ENCODE data around the gene MAP7D3. TPM values are rescaled to one million over a fixed set of nuclear protein-coding genes. Genes with fewer than 3 reads are reported as not detected.
"Not testable (repeated sequence)": the region's sequence is repeated elsewhere in the genome, so short reads cannot be mapped to it uniquely, and the experiment has no call there.

MAP7D3 gene
- total and polyA plus RNA-seq, 2 of the 8 experiments (the other 6 are each of a cell fraction or from before 2014, with no cell fraction given), result 4.8 to 19.6 TPM

GRCh38 chrX:136237849-136238248 is 13.4 kb downstream of the MAP7D3 start:
- H3K4me2 ChIP-seq (ENCODE audit: insufficient read depth in 1 of 2, low read depth in 2 of 2, low read length in 2 of 2); H3K79me2 ChIP-seq (ENCODE audit: control insufficient read depth in 1 of 2, insufficient read depth in 2 of 2, low read length in 2 of 2); H3K9ac ChIP-seq (replicated peaks in 1 of 4; ENCODE audit: extremely low read depth in 1 of 4, low read depth in 3 of 4, low read length in 3 of 4); H2BK12ac ChIP-seq (ENCODE audit: low read depth, low read length); H4K20me1 ChIP-seq (replicated peaks in 1 of 2; ENCODE audit: control insufficient read depth in 1 of 2, insufficient read depth in 2 of 2, low read length in 2 of 2); FAIRE-seq; H3K79me1 ChIP-seq (ENCODE audit: low read depth, low read length); H3K23me2 ChIP-seq (ENCODE audit: low read depth, low read length); DNase-seq (ENCODE audit: low read depth in 1 of 2, low spot score in 2 of 2); H2BK120ac ChIP-seq (replicated peaks; ENCODE audit: low read depth, low read length); H2BK20ac ChIP-seq (ENCODE audit: low read length); H2AFZ ChIP-seq (ENCODE audit: low read length); H3K4me3 ChIP-seq (ENCODE audit: extremely low read depth in 1 of 4, insufficient read depth in 2 of 4, low read depth in 3 of 4, low read length in 4 of 4); H3K9me3 ChIP-seq (ENCODE audit: insufficient read depth in 2 of 2, low read depth in 1 of 2, low read length in 1 of 2); H2AK5ac ChIP-seq (ENCODE audit: low read depth, low read length); H2BK5ac ChIP-seq (ENCODE audit: low read depth, low read length); H4K8ac ChIP-seq (ENCODE audit: extremely low read depth, insufficient read depth, low read length); H3K23ac ChIP-seq (ENCODE audit: insufficient read length); H4K5ac ChIP-seq (ENCODE audit: insufficient read length, low read depth, low read length); POLR2A ChIA-PET (ENCODE audit: partially characterized antibody); H4K91ac ChIP-seq (replicated peaks; ENCODE audit: insufficient read length, low read length); H3K18ac ChIP-seq (ENCODE audit: extremely low read depth, low read length); CTCF ChIA-PET (ENCODE audit: partially characterized antibody); H3K4me1 ChIP-seq (replicated peaks in 1 of 4; ENCODE audit: control insufficient read depth in 3 of 4, insufficient read depth in 4 of 4, low read length in 3 of 4); H3K56ac ChIP-seq (replicated peaks; ENCODE audit: insufficient read length, low read depth, low read length); H3K27ac ChIP-seq (ENCODE audit: low read depth, low read length); H3K4ac ChIP-seq (replicated peaks; ENCODE audit: insufficient read length, low read depth, low read length); H3K27me3 ChIP-seq (replicated peaks in 1 of 4; ENCODE audit: control insufficient read depth in 3 of 4, extremely low read depth in 1 of 4, insufficient read depth in 3 of 4, low read length in 3 of 4); H3K14ac ChIP-seq (ENCODE audit: insufficient read length); H2BK15ac ChIP-seq (ENCODE audit: low read length): not testable (repeated sequence)
- peaks cover 2 to 28% (median 5%) of the 10 kb centered on the region in 4 experiments; a peak in 4 of 8 replicates for H3K36me3 ChIP-seq (ENCODE audit: control insufficient read depth in 2 of 4, insufficient read depth in 4 of 4, low read length in 3 of 4)
- 100% methylated on average over 1 of the region's 4 CpGs; no CpG with 5 or more reads in 1 of the 2 experiments for WGBS, 2 experiments (ENCODE audit: extremely low coverage in 1 of 2, insufficient coverage in 1 of 2, insufficient read length in 1 of 2, insufficient replicate concordance in 2 of 2, low coverage in 1 of 2, low lambda C conversion rate in 2 of 2, missing lambda C conversion rate in 1 of 2)
